Colon (tissue), 2 donors: ENCODE measurements around the gene ANKH.
"Not testable (repeated sequence)": the region's sequence is repeated elsewhere in the genome, so short reads cannot be mapped to it uniquely, and the experiment has no call there.

Experiments
- FAIRE-seq: peaks from 2 replicates; lab custom pipeline; 2012; peaks lifted over from hg19 to GRCh38; lab: Jason Lieb, UNC
- donor health status: control.
- donor health status: control.

Gene ANKH

GRCh38 chr5:14882658-14883580, 11.3 kb upstream of the ANKH start:
- FAIRE-seq: no peak

DNA sequence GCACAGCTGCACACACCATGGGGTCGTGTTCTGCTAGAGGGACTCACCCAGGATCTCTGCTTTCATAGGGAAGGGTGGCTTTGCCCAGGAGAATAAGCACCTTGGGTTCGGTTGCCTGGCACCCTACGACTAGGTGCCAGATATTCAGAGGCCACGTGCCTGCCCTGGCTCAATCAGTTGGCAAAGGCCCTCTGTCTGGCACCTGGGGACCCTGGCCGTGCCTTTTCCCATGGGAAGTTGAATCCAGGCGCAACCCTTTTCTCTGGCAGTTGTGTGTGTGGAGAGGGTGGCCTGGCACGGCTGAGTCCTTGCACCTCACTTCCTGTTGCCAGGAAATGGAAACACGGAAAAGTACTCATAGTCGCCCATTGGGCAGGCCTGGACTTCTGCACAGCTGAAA, 10.2 kb upstream of the ANKH start:
- FAIRE-seq: no peak

- FAIRE-seq: no peak
These were observed 9.1 kb upstream of the ANKH start for GRCh38 chr5:14880688-14881087.

DNA sequence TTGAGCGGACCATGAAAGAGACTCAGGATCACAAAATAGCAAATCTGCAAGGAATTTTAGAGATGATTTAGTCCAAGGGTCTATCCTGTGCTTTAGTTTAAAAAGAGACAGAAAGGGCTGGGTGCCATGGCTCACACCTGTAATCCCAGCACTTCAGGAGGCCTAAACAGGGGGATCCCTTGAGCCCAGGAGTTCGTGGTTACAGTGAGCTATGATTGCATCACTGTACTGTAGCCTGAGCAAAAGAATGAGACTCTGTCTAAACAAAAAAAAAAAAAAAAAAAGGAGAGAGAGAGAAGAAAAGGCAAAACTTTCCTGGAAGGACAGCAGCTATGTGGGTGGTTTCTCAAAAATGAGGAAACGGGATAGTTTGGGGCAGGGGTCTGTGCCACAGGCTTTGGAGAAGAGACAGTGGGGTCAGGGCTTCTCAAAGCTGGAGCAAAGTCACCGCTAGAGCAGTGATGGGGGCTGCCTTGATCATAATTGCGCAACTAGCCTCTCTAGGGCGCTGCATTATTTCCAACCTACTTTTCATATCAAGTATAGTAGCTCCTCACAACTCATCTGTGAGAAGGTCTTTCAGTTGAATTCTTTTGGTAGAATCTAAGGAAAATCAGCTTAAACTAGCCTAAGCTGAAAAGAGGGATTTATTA, 8.5 kb upstream of the ANKH start:
- FAIRE-seq: no peak

- FAIRE-seq: no peak
These were observed 7.8 kb upstream of the ANKH start for GRCh38 chr5:14879393-14879792.

DNA sequence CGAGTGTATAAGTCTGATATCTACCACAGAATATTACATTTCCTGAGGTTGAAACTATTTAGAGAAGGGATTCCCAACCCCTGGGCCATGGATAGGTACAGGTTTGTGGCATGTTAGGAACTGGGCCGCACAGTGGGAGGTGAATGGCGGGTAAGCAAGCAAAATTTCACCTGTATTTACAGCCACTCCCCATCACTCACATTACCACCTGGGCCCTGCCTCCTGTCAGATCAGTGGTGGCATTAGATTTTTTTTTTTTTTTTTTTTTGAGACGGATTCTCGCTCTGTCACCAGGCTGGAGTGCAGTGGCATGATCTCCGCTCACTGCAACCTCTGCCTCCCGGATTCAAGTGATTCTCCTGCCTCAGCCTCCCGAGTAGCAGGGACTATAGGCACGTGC, 6.6 kb upstream of the ANKH start:
- FAIRE-seq: not testable (repeated sequence)

DNA sequence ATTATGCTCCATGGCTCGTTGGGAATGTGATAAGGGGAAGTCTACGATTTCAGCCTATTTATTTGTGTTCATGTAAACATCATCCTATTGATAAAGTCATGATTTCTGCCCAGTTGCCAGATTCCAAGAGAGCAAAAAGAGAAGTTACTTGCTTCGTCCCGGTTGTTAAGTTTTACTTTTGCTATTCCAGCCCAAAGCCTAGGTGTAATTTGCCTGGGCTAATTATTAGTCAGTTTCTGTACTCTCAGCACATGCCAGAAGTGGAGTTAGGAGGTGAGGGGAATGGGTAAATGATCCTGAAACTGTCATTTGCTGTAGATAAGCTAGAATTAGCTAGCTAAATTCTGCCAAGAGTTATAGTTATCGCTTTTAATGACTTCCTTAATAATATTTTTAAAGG, 4.5 kb upstream of the ANKH start:
- no peak for FAIRE-seq

DNA sequence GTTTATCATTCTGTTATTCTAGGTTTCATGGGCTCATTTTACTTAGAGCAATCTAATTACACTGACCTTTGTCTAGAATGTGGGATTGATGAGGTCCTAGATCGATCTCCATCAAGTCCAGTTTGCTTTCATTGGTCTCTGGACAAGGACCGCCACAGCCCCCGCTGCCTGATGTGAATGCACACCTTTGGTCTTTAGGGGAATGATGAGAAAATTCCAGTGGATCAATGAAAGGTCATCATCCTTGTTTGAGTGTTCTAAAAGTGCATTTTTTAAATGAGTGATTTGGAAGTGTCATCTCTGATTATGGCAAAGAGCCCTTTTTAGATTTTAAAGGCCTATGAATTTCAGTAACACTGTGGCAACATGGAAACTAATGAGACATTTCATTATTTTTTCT, 2.2 kb upstream of the ANKH start:
- FAIRE-seq: no peak

- FAIRE-seq: no peak
These were observed 1.5 kb upstream of the ANKH start for GRCh38 chr5:14873093-14873492.

DNA sequence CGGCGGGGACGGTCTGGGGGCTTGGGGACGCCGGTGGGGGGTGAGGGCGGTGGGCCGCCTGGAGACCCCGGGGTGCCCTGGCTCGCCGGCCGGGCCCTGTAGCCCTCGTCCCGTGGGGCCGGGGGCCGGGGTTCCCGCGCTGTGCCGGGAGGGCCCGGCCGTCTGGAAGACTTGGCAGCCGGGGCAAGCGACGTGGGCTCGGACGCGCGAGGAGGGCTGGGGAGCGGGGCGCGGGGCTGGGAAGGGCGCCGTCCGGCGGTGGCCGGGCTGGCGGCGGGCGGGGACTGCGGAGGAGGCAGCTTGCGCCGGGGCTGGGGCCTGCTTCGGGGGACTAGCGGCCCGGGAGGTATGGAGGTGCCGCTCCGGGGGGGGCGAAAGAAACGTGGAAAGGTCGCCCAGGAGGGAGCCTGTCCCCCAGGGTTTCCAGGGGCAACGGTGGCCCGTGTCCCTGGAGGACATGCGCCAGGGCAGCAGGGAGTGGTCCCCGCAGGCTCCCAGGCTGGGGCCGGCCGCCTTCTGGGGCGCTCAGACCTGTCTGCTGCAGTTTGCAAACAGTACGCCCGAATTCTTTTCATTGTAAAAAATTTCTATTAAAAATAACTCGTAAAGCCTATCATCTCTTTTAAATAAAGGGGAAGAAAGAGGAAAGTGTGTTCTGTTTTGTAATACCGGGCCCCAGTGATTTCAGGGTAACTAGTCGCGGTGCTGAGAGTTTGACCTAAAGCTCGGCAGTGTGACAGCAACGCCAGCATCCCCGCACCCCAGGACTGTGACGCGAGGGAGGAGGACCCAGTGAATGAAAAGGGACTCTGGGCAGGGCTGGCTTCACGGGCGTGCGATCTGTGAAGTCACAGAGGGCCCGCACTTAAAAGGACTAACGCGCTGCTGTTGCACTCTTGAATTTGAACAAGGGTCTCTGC, 752 bp upstream of the ANKH start:
- no peak for FAIRE-seq

- no peak for FAIRE-seq
These were observed 1.0 kb downstream of the ANKH start for GRCh38 chr5:14870337-14871213.

DNA sequence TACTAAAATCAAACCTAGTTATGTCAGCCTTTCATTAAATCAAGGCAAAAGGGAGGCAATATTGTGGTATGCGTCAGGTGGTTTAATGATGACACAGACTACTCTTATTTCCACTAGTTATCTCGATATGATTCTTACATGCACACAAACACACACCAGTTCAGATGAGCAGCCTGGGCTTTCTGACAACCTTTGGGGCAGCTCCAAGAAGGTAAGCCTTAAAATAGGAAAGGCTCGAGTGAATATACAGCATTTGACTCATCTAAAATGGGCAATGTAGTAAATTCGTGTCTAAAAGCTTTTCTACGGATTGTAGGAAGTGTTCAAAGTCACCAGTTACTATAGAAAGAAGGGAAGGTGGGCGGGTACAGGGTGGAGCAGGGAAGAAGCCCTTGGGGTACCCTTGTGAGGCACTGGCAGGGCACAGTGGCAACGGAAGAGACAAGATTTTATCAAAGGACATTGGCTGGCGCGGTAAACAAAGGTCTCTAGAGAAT, 1.9 kb downstream of the ANKH start:
- no peak for FAIRE-seq

- FAIRE-seq: no peak
These were observed 2.3 kb downstream of the ANKH start for GRCh38 chr5:14869233-14869632.

DNA sequence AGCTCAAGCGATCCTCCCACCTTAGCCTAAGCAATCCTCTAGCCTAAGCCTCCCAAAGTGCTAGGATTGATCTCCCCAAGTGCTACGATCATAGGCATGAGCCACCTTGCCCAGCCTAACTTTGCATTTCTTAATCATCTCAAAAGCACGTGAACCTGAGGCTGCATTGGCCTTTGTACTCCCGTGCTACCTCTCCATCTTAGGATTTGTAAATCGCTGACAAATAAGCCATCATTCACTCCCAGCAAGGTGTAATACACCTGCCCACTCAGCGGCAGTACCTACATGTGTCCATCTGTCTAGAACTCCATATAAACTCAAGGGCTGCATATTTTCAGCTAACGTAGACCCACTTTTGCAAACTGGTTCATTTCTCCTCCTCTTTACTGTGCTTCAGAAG, 2.8 kb downstream of the ANKH start:
- no peak for FAIRE-seq

- no peak for FAIRE-seq
These were observed 7.3 kb downstream of the ANKH start for GRCh38 chr5:14864181-14864812.

- no peak for FAIRE-seq
These were observed 8.5 kb downstream of the ANKH start for GRCh38 chr5:14863105-14863504.

GRCh38 chr5:14861123-14861765, 10.3 kb downstream of the ANKH start:
- no peak for FAIRE-seq

DNA sequence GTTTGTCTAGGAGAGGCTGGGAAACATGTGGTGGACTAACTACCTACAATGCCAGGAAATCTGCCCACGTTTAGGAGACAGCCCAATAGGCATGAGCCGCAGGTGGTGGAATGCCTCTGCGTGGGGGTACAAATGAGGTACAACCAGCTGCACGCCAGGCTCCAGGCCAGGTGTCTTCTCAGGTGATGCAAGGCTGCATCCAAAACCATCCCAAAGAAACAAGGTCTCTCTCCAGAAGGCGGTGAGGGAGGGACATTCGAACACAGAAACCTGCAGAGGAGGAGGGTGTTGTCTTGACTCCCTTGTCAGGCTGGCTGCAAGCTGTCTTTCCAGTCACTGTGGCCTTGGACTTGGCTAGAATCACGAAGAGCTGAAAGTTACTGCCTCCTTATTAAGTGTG, 11.6 kb downstream of the ANKH start:
- no peak for FAIRE-seq

- no peak for FAIRE-seq
These were observed 12.4 kb downstream of the ANKH start for GRCh38 chr5:14859150-14859549.

- FAIRE-seq: no peak
These were observed 16.2 kb downstream of the ANKH start for GRCh38 chr5:14855366-14855765.
